NCI-H1092 treated with DMSO at 0.1 percent for 48 hours (cell line): Measurements from ENCODE around the gene ARID1A.
"Not testable (repeated sequence)": the region's sequence is repeated elsewhere in the genome, so short reads cannot be mapped to it uniquely, and the experiment has no call there.

Experiments
- DNase-seq: peaks from one replicate; lab custom pipeline; 2025; lab: John Stamatoyannopoulos, UW

Gene ARID1A

GRCh38 chr1:26695356-26696118, at the start of gene ARID1A:
TSS of gene ARID1A (plus strand) at chr1:26696015. CDS start at chr1:26696404, 389 bp downstream.
- DNase-seq = peak; percentile 98

DNA sequence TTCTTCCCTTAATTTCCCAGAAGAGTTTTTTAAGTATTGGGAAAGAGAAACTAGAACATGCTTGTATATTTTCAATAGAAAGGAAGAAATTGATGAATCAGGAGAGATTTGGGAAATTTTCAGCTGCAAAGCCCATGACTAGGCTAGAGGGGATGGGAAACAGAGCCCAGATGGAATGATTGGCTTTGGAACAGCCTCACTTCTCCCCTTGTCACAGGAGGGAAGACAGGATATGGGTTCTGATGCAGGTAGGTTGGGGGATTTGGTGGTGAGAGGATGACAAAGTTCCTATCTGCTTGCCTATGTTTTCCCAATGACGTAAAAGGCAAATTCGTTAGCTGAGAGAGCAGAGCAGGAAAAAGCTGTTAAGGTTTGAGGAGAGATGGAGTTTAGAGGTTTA, 31.0 kb upstream of the ARID1A start:
- DNase-seq = no peak

DNA sequence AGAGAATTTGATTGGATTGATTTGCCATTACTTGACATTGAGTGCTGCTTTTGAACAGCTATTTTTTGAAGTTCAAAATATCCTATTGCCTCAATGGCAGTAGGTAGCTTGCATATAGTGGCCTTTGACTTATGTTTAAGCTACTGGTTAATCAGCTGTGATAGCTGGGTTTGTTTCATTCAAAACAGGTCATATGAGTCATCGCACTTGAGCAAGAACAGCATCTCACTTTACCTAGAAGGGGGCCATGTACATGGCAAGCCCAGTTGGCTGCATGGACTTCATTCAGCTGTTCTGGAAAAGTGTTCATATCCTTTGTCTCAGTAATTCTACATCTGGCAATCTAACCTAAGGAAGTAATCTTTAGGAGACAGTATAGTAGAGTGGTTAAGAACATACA, 29.0 kb upstream of the ARID1A start:
- no peak for DNase-seq

GRCh38 chr1:26668106-26668786, 27.6 kb upstream of the ARID1A start:
- DNase-seq = not testable (repeated sequence)

GRCh38 chr1:26677306-26678115, 18.3 kb upstream of the ARID1A start:
- peak; percentile 86 for DNase-seq

GRCh38 chr1:26684763-26685508, 10.9 kb upstream of the ARID1A start:
- DNase-seq = no peak

DNA sequence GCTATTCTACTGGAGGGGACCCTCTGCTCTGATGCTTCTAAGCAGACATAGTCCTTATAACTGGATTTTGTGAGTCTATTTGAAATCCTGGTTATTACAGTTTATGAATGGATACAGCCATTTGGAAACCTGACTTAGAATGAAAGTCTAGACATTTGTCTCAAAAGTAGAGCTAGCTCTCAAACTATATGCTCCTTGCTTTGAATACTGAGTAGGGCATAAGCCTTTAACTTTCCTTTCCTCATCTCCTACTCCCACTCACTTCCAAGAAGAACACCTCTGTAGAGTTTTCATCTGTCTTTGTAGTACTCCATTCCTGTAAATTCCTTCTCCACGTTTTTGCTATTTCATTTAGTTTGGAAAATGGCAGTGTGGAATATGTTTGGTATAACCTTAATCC, 9.0 kb upstream of the ARID1A start:
- DNase-seq = no peak

GRCh38 chr1:26689504-26689903, 6.3 kb upstream of the ARID1A start:
- DNase-seq = no peak

DNA sequence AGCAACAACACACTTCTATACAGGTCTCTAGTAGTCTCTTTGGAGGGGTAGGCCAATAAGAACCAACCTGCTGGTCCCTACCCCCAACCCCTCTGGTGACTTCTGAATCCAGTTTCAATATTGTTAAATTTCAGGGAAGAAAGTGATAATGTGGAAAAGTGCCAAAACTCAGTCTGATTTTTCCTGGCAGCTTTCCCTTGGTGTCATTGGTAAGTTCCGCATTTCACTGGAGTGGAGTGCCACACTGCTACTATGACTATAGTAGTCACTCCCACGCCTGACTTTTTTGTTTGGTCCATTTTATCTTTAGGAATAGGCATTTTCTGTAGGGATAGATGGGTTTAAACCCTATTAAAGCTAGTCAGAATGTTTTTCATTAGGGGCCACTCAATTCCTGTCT, 5.7 kb upstream of the ARID1A start:
- DNase-seq = no peak

DNA sequence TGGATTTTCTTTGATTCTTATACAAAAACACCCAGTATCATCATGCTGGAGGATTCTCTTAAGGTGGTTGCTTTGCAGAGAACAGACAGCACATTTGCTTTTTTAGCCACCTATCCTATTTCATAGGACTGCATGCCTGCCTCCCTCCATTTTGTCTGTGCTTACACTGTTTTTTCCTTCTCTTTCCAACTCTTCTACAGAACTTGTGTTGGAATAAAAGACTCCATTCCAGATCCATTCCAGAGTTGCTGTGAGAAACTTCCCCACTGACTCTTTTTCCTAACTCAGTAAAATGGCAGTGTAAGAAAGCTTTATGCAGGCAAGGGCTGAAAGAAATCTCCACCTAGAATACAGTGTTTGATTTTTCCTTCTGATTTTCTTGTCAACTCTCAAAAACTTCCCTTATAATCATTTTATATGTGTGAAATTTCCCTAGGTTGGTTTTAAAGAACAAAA, 5.2 kb upstream of the ARID1A start:
- DNase-seq = no peak

DNA sequence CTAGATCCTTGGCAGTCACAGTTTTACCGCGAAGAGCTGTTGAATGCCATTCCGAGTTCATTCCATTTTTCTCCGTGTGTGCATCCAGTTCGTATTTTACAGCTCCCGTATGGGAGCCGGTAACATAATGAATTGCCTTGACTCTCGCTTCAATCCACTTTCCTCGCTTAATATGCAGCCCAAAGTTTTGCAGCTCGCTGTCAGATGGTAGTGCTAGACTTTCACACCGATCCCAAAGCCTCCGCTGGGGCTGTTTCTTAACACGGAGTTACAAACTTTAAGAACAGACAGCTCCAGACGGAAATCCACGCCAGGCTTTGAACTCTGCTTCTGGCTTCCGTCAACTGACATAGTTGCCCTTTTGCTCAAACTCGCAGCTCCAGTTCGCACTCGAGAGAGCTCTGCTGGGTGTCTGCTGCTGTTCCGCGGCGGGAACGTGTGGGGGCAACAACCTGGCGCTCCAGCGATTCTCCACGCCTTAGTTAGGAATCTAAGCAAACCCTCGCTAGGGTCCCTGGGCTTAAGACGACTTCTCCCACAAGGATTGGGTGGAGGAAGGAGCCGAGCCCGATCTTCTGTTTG, 3.5 kb upstream of the ARID1A start:
- peak; percentile 98 for DNase-seq

- DNase-seq = peak; percentile 100
Measured at GRCh38 chr1:26692793-26693490, 2.9 kb upstream of the ARID1A start.

GRCh38 chr1:26693599-26694572, 1.9 kb upstream of the ARID1A start:
- DNase-seq = peak; percentile 32

DNA sequence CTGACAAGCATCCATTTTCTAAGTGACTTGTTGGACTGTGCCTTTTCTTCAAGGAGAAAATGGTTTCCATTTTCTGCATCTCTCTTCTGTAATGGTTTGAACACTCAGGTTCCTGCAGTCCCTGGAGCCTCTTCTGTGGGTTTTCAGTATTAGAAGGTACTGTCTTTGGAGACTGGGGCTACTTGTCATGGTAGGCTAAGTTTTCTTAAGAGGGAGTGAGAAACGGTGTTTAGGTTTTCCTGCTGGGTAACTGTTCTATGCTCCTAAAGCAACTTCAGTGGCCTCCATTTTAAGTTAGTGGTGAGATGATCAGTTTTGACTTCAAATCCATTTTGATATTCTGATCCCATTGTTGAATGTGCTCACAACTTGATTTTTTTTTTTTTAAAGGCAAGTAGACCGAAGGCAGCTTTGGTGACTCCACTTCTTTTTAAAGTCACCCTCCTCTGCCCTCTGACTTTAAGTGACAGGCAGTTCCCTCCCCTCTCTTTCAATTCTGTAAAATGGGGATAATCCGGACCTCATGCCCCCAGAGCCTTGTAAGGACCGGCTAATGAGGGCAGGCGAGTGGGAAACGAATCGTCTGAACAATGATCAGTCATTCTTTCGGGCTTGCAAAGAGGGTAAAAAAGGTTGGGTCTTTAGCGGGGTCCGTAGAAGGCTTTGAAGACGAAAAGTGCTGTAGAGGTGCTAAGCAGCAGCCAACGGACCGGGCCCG, 1.0 kb upstream of the ARID1A start:
- peak; percentile 48 for DNase-seq

DNA sequence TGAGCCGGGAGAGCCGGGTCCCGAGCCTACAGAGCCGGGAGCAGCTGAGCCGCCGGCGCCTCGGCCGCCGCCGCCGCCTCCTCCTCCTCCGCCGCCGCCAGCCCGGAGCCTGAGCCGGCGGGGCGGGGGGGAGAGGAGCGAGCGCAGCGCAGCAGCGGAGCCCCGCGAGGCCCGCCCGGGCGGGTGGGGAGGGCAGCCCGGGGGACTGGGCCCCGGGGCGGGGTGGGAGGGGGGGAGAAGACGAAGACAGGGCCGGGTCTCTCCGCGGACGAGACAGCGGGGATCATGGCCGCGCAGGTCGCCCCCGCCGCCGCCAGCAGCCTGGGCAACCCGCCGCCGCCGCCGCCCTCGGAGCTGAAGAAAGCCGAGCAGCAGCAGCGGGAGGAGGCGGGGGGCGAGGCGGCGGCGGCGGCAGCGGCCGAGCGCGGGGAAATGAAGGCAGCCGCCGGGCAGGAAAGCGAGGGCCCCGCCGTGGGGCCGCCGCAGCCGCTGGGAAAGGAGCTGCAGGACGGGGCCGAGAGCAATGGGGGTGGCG, 371 bp downstream of the ARID1A start:
- no peak for DNase-seq

DNA sequence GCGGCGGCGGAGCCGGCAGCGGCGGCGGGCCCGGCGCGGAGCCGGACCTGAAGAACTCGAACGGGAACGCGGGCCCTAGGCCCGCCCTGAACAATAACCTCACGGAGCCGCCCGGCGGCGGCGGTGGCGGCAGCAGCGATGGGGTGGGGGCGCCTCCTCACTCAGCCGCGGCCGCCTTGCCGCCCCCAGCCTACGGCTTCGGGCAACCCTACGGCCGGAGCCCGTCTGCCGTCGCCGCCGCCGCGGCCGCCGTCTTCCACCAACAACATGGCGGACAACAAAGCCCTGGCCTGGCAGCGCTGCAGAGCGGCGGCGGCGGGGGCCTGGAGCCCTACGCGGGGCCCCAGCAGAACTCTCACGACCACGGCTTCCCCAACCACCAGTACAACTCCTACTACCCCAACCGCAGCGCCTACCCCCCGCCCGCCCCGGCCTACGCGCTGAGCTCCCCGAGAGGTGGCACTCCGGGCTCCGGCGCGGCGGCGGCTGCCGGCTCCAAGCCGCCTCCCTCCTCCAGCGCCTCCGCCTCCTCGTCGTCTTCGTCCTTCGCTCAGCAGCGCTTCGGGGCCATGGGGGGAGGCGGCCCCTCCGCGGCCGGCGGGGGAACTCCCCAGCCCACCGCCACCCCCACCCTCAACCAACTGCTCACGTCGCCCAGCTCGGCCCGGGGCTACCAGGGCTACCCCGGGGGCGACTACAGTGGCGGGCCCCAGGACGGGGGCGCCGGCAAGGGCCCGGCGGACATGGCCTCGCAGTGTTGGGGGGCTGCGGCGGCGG, 1.0 kb downstream of the ARID1A start:
- peak; percentile 26 for DNase-seq

DNA sequence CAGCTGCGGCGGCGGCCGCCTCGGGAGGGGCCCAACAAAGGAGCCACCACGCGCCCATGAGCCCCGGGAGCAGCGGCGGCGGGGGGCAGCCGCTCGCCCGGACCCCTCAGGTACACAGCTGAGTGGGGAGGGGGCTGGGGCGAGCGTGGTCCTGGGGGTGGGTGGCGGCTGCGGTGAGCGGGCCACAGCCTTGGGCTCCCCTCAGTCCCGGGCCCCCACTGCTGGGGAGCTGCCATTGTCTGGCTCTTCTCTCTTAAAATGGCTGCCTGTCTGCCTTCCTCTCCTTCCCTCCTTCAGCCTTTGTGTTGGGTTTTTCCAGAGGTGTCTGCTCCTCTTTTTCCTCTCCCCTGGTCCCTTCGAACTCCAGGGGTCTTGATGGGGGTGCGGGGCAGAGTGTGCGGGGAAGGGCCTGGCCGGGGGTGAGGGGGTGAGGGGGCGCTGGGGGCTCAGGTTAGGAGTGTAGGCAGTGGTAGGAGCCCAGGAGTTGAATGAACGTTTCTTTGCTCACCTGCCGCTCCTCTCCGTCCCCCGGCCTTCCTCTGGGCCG, 1.7 kb downstream of the ARID1A start:
- DNase-seq = no peak
